PFSK-1 (cell line): ENCODE measurements around the gene HCN4.

Experiments
- FOXP2 ChIP-seq: optimal IDR thresholded peaks from 2 replicates; pipeline ENCODE3; 2011; ENCODE audit warnings: borderline replicate concordance, control low read depth, inconsistent platforms; ENCODE audit not compliant: insufficient read depth; ENCODE audit errors: extremely low read length, extremely low read depth
- POLR2AphosphoS5 ChIP-seq: IDR thresholded peaks from 2 replicates; pipeline ENCODE4 v1.6.1; 2012; ENCODE audit warnings: low read depth, mild to moderate bottlenecking, control low read depth, low read length, moderate library complexity
- SIN3A ChIP-seq: IDR thresholded peaks from 2 replicates; pipeline ENCODE4 v1.6.1; 2012; ENCODE audit warnings: mild to moderate bottlenecking, low read length, moderate library complexity, borderline replicate concordance; ENCODE audit not compliant: insufficient read depth
- TAF1 ChIP-seq: IDR thresholded peaks from 2 replicates; pipeline ENCODE4 v1.6.1; 2012; ENCODE audit warnings: low read length, control low read depth, borderline replicate concordance; ENCODE audit not compliant: insufficient read depth
- TF ChIP-seq, protein P1 (sequence below), 2 experiments: IDR thresholded peaks; 2 replicates each; pipeline versions ENCODE4 v1.6.1 to v1.8.0; 2011 to 2012; ENCODE audit warnings: low read depth in 2 of 2, low read length in 2 of 2, control low read depth in 1 of 2, inconsistent platforms in 1 of 2, mild to moderate bottlenecking in 1 of 2, moderate library complexity in 1 of 2; ENCODE audit not compliant: insufficient read depth in 1 of 2

The HCN4 gene

DNA sequence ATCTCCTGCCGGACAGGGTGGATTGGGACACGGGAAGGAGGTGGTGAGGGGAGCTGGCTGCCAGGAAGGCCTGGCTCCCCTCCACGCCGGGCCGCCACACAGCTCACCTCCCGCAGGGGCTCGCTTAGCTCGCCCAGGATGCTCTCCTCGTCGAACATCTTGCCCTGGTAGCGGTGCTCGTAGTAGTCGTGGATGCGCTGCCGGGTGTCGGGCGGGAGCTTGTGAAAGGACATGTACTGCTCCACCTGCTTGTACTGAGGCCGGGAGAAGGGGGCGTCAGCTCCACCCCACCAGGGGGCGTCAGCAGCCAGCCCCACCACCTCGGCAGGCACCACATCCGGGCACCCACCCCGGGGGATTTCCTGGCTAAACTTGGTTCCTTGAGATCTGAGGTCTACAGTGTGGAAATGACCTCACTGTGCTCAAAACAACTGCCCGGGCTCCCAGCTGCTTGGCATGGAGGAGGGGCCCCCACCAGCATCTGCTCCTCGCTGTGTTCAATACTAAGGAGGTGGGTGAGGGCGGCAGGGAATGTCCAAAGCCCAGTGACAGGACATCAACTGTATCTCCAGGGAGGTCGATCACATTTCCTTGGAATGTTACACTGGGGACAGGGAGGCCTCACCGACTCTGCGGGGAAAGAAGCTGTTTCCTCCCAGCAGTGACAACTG is 43.4 kb downstream of the HCN4 start:
- TF ChIP-seq TAF1 (no peak), FOXP2 (no peak), POLR2AphosphoS5 (no peak), SIN3A (no peak)
- TF ChIP-seq, protein P1, sequence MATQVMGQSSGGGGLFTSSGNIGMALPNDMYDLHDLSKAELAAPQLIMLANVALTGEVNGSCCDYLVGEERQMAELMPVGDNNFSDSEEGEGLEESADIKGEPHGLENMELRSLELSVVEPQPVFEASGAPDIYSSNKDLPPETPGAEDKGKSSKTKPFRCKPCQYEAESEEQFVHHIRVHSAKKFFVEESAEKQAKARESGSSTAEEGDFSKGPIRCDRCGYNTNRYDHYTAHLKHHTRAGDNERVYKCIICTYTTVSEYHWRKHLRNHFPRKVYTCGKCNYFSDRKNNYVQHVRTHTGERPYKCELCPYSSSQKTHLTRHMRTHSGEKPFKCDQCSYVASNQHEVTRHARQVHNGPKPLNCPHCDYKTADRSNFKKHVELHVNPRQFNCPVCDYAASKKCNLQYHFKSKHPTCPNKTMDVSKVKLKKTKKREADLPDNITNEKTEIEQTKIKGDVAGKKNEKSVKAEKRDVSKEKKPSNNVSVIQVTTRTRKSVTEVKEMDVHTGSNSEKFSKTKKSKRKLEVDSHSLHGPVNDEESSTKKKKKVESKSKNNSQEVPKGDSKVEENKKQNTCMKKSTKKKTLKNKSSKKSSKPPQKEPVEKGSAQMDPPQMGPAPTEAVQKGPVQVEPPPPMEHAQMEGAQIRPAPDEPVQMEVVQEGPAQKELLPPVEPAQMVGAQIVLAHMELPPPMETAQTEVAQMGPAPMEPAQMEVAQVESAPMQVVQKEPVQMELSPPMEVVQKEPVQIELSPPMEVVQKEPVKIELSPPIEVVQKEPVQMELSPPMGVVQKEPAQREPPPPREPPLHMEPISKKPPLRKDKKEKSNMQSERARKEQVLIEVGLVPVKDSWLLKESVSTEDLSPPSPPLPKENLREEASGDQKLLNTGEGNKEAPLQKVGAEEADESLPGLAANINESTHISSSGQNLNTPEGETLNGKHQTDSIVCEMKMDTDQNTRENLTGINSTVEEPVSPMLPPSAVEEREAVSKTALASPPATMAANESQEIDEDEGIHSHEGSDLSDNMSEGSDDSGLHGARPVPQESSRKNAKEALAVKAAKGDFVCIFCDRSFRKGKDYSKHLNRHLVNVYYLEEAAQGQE (IDR thresholded peaks at IDR 0.05; ENCODE audit: insufficient read depth in 1 of 2, low read depth in 2 of 2, low read length in 2 of 2): no peak

GRCh38 chr15:73324496-73325170 is 44.1 kb downstream of the HCN4 start:
- TF ChIP-seq SIN3A (no peak), TAF1 (no peak), FOXP2 (no peak)
- TF ChIP-seq, protein P1 (IDR thresholded peaks at IDR 0.05; ENCODE audit: insufficient read depth in 1 of 2, low read depth in 2 of 2, low read length in 2 of 2): no peak

GRCh38 chr15:73323956-73324355 is 44.8 kb downstream of the HCN4 start:
- no peak for TF ChIP-seq POLR2AphosphoS5

GRCh38 chr15:73323374-73323955 is 45.3 kb downstream of the HCN4 start:
- TF ChIP-seq SIN3A: no peak
- TF ChIP-seq, protein P1 (IDR thresholded peaks at IDR 0.05; ENCODE audit: insufficient read depth in 1 of 2, low read depth in 2 of 2, low read length in 2 of 2): no peak
- no peak for TF ChIP-seq POLR2AphosphoS5
- TF ChIP-seq FOXP2: no peak
- no peak for TF ChIP-seq TAF1

DNA sequence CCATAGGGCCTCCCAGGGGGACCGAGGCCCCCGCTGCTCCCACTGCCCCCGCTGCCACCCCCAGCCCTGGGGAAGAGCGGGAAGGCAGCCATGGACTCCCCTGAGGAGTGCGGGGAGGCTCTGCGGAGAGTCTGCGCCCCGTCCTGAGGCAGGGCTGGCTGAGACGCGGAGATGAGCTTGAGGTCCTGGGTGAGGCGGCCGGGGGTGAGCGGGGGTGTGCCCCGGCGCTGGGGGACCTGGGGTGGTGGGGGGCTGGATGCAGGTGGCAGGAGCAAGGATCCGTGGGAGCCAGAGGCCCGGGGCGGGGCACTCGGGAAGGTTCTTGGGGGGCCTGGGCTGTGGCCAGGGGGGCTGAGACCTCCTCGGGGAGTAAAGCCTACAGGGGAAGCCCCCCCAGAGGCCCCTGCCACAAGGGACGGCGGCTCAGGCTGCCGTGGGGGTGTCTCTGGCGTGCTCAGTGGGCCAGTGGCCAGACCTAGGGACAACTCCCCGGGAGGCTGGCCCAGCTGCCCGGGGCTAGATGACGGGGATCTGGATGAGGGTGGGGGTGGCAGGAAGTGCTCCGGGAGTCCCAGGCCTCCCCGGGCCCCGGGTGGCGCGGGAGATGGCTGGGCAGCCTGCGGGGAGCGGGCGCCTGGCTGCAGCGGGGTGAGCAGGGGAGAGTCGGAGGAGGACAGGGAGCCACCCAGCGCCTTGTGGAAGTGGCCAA is 45.9 kb downstream of the HCN4 start:
- TF ChIP-seq, protein P1 (IDR thresholded peaks at IDR 0.05; ENCODE audit: insufficient read depth in 1 of 2, low read depth in 2 of 2, low read length in 2 of 2): no peak
- TF ChIP-seq FOXP2 (no peak), SIN3A (no peak), TAF1 (no peak), POLR2AphosphoS5 (no peak)
